Upper lobe of left lung (tissue), 4 donors: ENCODE data around the gene FCRL1.

Experiments
- POLR2A ChIP-seq, 4 donors: fragments of 450-650 bp; IDR thresholded peaks; one replicate each; pipeline ENCODE4 v1.5.1; 2016 to 2017; ENCODE audit warnings: antibody characterized with exemption in 4 of 4, mild to moderate bottlenecking in 2 of 4
- POLR2AphosphoS5 ChIP-seq, 2 donors: sonication (generic); formaldehyde crosslinking; IDR thresholded peaks; one replicate each; pipeline ENCODE4 v1.5.1; 2017; ENCODE audit warnings: antibody characterized with exemption in 2 of 2
- TF ChIP-seq, protein P1 (sequence below), 6 experiments: fragments of 450-650 bp in 4 of 6; fragments of 200-600 bp in 2 of 6; sonication (generic) in 2 of 6; IDR thresholded peaks; one replicate each; pipeline ENCODE4 v1.5.1; 2016 to 2019; ENCODE audit warnings: antibody characterized with exemption in 6 of 6

GRCh38 chr1:157774412-157774811 is 45.5 kb downstream of the FCRL1 start:
- TF ChIP-seq, protein P1, sequence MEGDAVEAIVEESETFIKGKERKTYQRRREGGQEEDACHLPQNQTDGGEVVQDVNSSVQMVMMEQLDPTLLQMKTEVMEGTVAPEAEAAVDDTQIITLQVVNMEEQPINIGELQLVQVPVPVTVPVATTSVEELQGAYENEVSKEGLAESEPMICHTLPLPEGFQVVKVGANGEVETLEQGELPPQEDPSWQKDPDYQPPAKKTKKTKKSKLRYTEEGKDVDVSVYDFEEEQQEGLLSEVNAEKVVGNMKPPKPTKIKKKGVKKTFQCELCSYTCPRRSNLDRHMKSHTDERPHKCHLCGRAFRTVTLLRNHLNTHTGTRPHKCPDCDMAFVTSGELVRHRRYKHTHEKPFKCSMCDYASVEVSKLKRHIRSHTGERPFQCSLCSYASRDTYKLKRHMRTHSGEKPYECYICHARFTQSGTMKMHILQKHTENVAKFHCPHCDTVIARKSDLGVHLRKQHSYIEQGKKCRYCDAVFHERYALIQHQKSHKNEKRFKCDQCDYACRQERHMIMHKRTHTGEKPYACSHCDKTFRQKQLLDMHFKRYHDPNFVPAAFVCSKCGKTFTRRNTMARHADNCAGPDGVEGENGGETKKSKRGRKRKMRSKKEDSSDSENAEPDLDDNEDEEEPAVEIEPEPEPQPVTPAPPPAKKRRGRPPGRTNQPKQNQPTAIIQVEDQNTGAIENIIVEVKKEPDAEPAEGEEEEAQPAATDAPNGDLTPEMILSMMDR (IDR thresholded peaks at IDR 0.05), result no peak
- no peak for TF ChIP-seq POLR2A (IDR thresholded peaks at IDR 0.05)
- TF ChIP-seq POLR2AphosphoS5 (IDR thresholded peaks at IDR 0.05), result no peak
